ENCODE measurements around the gene DLG2.

- TF ChIP-seq CTCF (IDR thresholded peaks at IDR 0.05) (no peak), POLR2AphosphoS5 (IDR thresholded peaks at IDR 0.05) (no peak), POLR2A (IDR thresholded peaks at IDR 0.05; ENCODE audit: low read depth) (no peak)
These were observed 838.9 kb downstream of the DLG2 start for GRCh38 chr11:84788220-84788619.
